GM19468 (cell line): Measurements from ENCODE around the gene ISM2.

ENCODE experiments used
- ATAC-seq: cut with Tn5 transposase; IDR thresholded peaks from one replicate; pipeline ENCODE4 v1.9.1; 2021; ENCODE audit warnings: mild to moderate bottlenecking, moderate library complexity, moderate number of reproducible peaks; ENCODE audit not compliant: unreplicated experiment; ENCODE audit errors: extremely low read depth

Gene ISM2

DNA sequence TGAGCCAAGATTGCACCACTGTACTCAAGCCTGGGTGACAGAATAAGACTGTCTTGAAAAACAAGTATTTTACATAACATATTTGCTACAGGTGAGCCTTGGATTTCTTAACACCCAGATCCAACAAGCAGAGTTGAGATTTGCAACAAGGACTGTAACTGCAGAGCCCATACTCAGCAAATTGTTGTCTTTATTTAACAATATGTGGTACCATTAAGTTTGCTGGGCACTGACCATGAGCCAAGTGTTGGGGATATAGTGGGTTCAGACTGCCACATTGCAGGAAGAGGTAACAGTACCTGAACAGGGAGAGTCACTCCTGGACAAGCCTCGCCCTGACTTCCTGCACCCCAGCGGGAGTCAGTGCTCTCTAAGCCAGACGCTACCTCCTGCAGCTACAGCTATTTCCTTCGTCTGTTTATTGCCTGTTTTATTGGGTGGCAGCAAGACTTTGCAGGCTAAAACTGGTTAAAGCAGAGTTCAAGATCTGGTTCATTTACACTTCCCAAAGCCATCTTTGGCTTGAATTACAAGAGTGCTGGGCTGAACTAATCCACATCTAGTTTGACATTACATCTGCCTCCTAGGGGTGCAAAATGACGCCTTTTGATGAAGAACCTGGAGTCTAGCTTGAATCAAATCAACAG, 28.3 kb downstream of the ISM2 start:
- no peak for ATAC-seq

DNA sequence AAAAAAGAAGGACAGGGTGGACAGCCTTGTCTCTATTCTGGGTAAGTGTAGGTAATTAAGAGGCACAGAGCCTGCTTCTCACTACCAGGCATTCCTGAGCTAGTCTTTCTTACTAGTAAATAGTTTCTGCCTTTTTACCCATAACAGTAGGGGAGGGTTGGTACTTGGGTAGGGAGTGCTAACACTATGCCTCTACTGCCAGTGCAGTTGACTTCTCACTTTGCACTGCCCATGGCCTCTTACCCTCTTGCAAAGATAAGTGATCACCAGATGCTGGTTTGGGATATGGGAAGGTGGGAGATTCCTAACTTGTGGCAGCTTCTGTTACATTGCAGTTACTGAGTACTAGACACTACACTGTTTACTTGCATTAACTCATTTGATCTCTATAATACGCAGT, 29.1 kb downstream of the ISM2 start:
- no peak for ATAC-seq

GRCh38 chr14:77469067-77469505, 29.5 kb downstream of the ISM2 start:
- ATAC-seq = no peak

DNA sequence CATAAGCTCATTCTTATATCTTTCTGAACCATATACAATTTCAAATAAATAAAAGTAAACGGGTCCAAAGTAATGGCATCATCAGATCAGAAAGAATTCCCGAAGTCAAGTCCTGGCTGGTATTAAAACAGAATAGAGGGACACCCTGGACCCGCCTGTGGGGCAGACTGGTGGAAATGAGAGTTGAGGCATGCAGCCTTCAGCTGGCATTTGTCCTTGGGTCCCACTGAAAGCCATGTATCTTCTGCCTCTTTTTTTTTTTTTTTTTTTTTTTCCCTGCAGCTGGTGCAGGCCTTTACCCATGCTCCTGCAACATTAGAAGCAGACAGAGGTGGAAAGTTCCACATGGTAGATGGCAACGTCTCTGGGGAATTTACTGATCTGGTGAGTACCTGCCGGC, 30.8 kb downstream of the ISM2 start:
- ATAC-seq = no peak

GRCh38 chr14:77459072-77459723, 39.4 kb downstream of the ISM2 start:
- no peak for ATAC-seq

DNA sequence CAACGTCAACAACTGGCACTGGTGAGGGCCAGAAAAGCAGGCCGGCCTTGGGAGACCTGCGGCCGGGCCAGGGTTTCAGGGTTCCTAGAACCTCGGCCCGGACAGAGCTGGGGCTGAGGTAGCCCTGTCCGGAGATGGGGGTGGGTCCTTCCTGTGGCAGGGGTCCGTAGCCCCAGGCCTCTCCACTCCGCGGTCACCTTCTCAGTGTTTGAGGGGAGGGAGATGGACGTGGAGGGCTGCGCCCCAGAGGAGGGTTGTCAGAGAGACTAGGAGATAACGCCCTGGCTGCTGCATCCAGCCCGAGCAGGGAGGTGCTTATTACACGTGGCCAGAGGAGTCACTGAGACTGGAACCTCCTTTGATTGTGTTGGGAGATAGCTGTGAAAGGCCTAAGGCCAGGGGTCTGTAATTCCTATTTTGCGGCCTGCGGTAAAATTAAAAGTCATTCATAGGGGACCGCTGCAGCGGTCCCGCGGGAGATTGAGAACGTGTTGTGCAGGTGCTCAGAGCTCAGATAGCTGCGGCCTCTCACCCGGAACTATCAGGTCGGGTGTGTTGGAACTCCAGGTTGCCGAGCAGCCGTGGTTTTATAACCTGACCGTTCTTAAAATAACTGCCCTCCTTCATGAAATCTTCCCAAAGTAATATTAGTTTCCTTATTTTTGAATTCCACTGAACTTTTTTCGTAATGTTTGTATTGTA, 40.2 kb downstream of the ISM2 start:
- ATAC-seq = no peak

- ATAC-seq = peak; percentile 95
These were observed 40.9 kb downstream of the ISM2 start, which contains the start of the genes AHSA1 and VIPAS39 for GRCh38 chr14:77457522-77458248. Gene AHSA1 (plus strand): TSS chr14:77458093. CDS start chr14:77458190, 97 bp downstream. Gene VIPAS39 (minus strand): TSS chr14:77457601. CDS start chr14:77454102, 3,499 bp downstream.

DNA sequence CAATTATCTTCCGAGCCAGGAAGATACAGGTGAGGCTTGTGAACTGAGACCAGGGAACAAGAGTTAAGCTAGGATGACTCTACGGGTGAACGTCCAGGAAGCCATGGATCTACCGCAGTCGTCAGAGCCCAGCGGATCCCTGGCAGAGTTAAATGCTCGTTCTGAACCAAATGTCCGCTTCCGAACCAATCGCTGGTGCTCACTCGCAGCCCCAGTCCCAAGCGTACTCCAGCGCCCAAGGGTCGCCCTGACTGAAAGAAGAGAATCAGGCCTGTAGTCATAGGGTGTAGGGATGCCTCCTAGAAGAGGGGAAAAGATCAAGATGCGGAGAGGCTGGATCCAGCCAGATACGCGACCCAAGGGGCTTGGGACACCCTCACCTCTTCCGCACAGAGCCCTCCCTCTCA, 41.5 kb downstream of the ISM2 start:
- ATAC-seq = no peak

GRCh38 chr14:77455966-77456640, 42.5 kb downstream of the ISM2 start:
- no peak for ATAC-seq

GRCh38 chr14:77442196-77442595, 56.4 kb downstream of the ISM2 start:
- no peak for ATAC-seq

DNA sequence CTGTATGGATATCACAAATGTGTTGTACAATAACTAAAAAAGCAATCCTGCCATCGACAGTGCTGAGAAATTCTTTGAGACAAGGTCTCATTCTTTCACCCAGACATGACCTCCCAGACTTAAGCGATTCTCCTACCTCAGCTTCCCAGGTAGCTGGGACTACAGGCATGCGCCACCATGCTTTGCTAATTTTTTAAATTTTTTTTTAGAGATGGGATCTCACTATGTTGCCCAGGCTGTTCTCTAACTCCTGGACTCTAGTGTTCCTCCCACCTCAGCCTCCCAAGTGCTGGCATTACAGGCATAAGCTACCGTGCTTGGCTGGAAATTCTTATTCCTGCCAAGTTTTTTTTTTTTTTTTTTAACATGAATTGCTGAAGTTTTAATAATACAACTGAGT, 58.8 kb downstream of the ISM2 start:
- ATAC-seq = no peak

GRCh38 chr14:77438596-77438995, 60.0 kb downstream of the ISM2 start:
- no peak for ATAC-seq

DNA sequence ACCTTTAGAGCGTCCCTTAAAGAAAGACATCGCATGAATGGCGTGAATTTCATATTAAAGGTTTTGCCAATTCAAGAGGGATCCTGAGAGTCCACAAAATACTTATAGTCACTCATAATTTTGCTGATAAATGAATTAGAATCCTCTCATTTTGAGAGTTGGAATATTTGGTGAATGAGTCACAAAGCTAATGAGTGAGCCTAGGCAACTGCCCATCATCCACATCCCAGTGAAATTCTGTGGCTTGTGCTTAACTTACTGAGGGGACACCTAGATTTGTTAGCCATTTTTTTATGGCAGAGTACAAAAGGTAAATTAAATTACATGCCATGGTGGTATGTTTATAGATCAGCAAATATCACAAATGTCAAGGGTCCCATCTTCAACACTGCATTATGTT, 62.6 kb downstream of the ISM2 start:
- no peak for ATAC-seq

- ATAC-seq = no peak
These were observed 72.2 kb downstream of the ISM2 start for GRCh38 chr14:77426396-77426795.

DNA sequence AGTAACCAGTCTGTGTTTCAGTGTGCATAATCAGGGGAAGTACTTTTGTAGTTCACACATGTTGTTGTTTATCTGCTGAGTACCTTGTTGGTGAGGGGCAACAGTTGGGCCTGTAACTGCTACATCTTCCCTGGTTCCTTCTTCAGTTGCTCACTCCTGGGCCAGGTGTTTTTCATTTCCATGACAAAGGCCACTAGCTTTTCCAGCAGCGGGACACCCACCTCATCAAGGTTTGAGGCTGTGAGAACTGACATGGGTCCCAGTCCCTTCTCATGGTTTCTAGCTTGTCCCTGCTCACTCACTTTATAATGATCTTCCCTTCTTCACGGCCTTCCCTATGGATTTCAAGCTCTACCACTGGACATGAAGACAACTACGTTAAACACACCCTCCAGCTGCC, 73.8 kb downstream of the ISM2 start:
- no peak for ATAC-seq
